Measurements from ENCODE around the gene PDS5B. TPM values are rescaled to one million over a fixed set of nuclear protein-coding genes. Genes with fewer than 3 reads are reported as not detected.
"Not testable (repeated sequence)": the region's sequence is repeated elsewhere in the genome, so short reads cannot be mapped to it uniquely, and the experiment has no call there.

The PDS5B gene
- total RNA-seq, 2 donors from 2014 or later: 14.7 to 16.2 TPM

GRCh38 chr13:32545083-32545482 is 41.2 kb upstream of the PDS5B start:
- DNase-seq (ENCODE audit: low spot score): no peak
- no peaks in the 10 kb centered on the region for H3K36me3 ChIP-seq
- H3K9me3 ChIP-seq: no peaks in the 10 kb centered on the region
- no peak overlapping the region for H3K27ac ChIP-seq
- no peaks in the 10 kb centered on the region for H3K27me3 ChIP-seq
- no peak overlapping the region for H3K4me3 ChIP-seq
- no peak for TF ChIP-seq CTCF (IDR thresholded peaks at IDR 0.05)
- no peaks in the 10 kb centered on the region for H3K4me1 ChIP-seq

- no peak for DNase-seq (ENCODE audit: low spot score)
- Histone ChIP-seq H3K4me3 (no peak overlapping the region), H3K4me1 (no peaks in the 10 kb centered on the region), H3K9me3 (no peaks in the 10 kb centered on the region), H3K27ac (no peak overlapping the region), H3K27me3 (no peaks in the 10 kb centered on the region), H3K36me3 (no peaks in the 10 kb centered on the region)
- TF ChIP-seq CTCF (IDR thresholded peaks at IDR 0.05): no peak
Observed at GRCh38 chr13:32548837-32549236, 37.4 kb upstream of the PDS5B start.

GRCh38 chr13:32549788-32550187 is 36.5 kb upstream of the PDS5B start:
- Histone ChIP-seq H3K36me3 (no peaks in the 10 kb centered on the region), H3K4me1 (no peaks in the 10 kb centered on the region), H3K27ac (no peak overlapping the region), H3K4me3 (no peak overlapping the region), H3K9me3 (no peaks in the 10 kb centered on the region), H3K27me3 (no peaks in the 10 kb centered on the region)
- DNase-seq (ENCODE audit: low spot score): no peak
- TF ChIP-seq CTCF (IDR thresholded peaks at IDR 0.05): no peak

- DNase-seq (ENCODE audit: low spot score): no peak
- Histone ChIP-seq H3K36me3 (no peaks in the 10 kb centered on the region), H3K27ac (no peak overlapping the region), H3K4me1 (no peaks in the 10 kb centered on the region), H3K9me3 (no peaks in the 10 kb centered on the region), H3K4me3 (no peak overlapping the region), H3K27me3 (no peaks in the 10 kb centered on the region)
- no peak for TF ChIP-seq CTCF (IDR thresholded peaks at IDR 0.05)
Observed at GRCh38 chr13:32553720-32554119, 32.5 kb upstream of the PDS5B start.

- Histone ChIP-seq H3K4me3 (no peak overlapping the region), H3K9me3 (no peaks in the 10 kb centered on the region), H3K4me1 (no peaks in the 10 kb centered on the region), H3K36me3 (no peaks in the 10 kb centered on the region), H3K27me3 (no peaks in the 10 kb centered on the region), H3K27ac (no peak overlapping the region)
- DNase-seq (ENCODE audit: low spot score): no peak
- no peak for TF ChIP-seq CTCF (IDR thresholded peaks at IDR 0.05)
Observed at GRCh38 chr13:32555613-32556012, 30.6 kb upstream of the PDS5B start.

- not testable (repeated sequence) for H3K4me3 ChIP-seq; H3K36me3 ChIP-seq; H3K27ac ChIP-seq; H3K27me3 ChIP-seq; DNase-seq (ENCODE audit: low spot score); H3K4me1 ChIP-seq; H3K9me3 ChIP-seq
Observed at GRCh38 chr13:32560842-32561241, 25.4 kb upstream of the PDS5B start.

GRCh38 chr13:32575687-32576086 is 10.6 kb upstream of the PDS5B start:
- H3K9me3 ChIP-seq; H3K36me3 ChIP-seq; H3K27ac ChIP-seq; H3K27me3 ChIP-seq; DNase-seq (ENCODE audit: low spot score); H3K4me1 ChIP-seq; H3K4me3 ChIP-seq: not testable (repeated sequence)
